ENCODE measurements around the gene GLRA1.

- TF ChIP-seq CTCF (conservative IDR thresholded peaks at IDR 0.05; ENCODE audit: low read depth, low read length) (no peak), EZH2 (IDR thresholded peaks at IDR 0.05; ENCODE audit: low read length, unreplicated experiment) (no peak), EZH2phosphoT487 (IDR thresholded peaks at IDR 0.05; ENCODE audit: borderline replicate concordance, low read length) (no peak)
These were observed 27.6 kb upstream of the GLRA1 start for GRCh38 chr5:151952238-151952637.
